DOHH2 (cell line): ENCODE data around the gene PRPF8.
"Not testable (repeated sequence)": the region's sequence is repeated elsewhere in the genome, so short reads cannot be mapped to it uniquely, and the experiment has no call there.

Source experiments
- H3F3A ChIP-seq: fragments of 200-600 bp; sonication (generic), shearing (Covaris generic); 2 replicates; pipeline ENCODE4 v1.6.0; 2016; ENCODE audit warnings: antibody characterized with exemption, mild to moderate bottlenecking; ENCODE audit not compliant: control insufficient read depth, insufficient read depth
- H3K27ac ChIP-seq: fragments of 200-600 bp; sonication (generic); 2 replicates; pipeline ENCODE4 v1.5.1; 2014; ENCODE audit warnings: low read depth, mild to moderate bottlenecking, low read length, moderate library complexity
- H3K27me3 ChIP-seq: fragments of 200-600 bp; sonication (generic); 2 replicates; pipeline ENCODE4 v1.6.1; 2014; ENCODE audit warnings: mild to moderate bottlenecking, low read length, mixed read lengths; ENCODE audit not compliant: control insufficient read depth
- H3K36me3 ChIP-seq: fragments of 200-600 bp; sonication (generic); 2 replicates; pipeline ENCODE4 v1.6.1; 2014; ENCODE audit warnings: mild to moderate bottlenecking, low read length, moderate library complexity, mixed read lengths; ENCODE audit not compliant: control insufficient read depth
- H3K4me1 ChIP-seq: fragments of 200-600 bp; sonication (generic); 2 replicates; pipeline ENCODE4 v1.6.1; 2014; ENCODE audit warnings: mild to moderate bottlenecking, low read length, mixed read lengths; ENCODE audit not compliant: control insufficient read depth
- H3K4me2 ChIP-seq: fragments of 200-600 bp; sonication (generic); 2 replicates; pipeline ENCODE4 v1.6.0; 2014; ENCODE audit warnings: mild to moderate bottlenecking, low read length, moderate library complexity
- H3K4me3 ChIP-seq: fragments of 200-600 bp; sonication (generic); 2 replicates; pipeline ENCODE4 v1.5.1; 2014; ENCODE audit warnings: mild to moderate bottlenecking, low read length, mixed read lengths
- H3K79me2 ChIP-seq: fragments of 200-600 bp; sonication (generic); 2 replicates; pipeline ENCODE4 v1.6.1; 2014; ENCODE audit warnings: mild to moderate bottlenecking, low read length, mixed read lengths; ENCODE audit not compliant: control insufficient read depth
- H3K9me2 ChIP-seq: fragments of 200-600 bp; sonication (generic); replicated peaks from 2 replicates; pipeline ENCODE4 v1.6.1; 2014; ENCODE audit warnings: mild to moderate bottlenecking, low read length, mixed read lengths; ENCODE audit not compliant: control insufficient read depth
- H3K9me3 ChIP-seq: fragments of 200-600 bp; sonication (generic); 2 replicates; pipeline ENCODE4 v1.6.1; 2014; ENCODE audit warnings: antibody characterized with exemption, low read length, mixed read lengths; ENCODE audit not compliant: control insufficient read depth, insufficient read depth
- H4K20me1 ChIP-seq: fragments of 200-600 bp; sonication (generic); 2 replicates; pipeline ENCODE4 v1.6.0; 2014; ENCODE audit warnings: low read depth, mild to moderate bottlenecking, antibody characterized with exemption, low read length, moderate library complexity; ENCODE audit not compliant: control insufficient read depth, insufficient read depth
- EZH2phosphoT487 ChIP-seq: fragments of 200-600 bp; sonication (generic); IDR thresholded peaks from 2 replicates; pipeline ENCODE4 v1.6.1; 2017; ENCODE audit warnings: borderline replicate concordance, mild to moderate bottlenecking, antibody characterized with exemption, low read length, moderate library complexity, mixed read lengths
- TF ChIP-seq, protein P1 (sequence below): fragments of 200-600 bp; sonication (generic); IDR thresholded peaks from one replicate; pipeline ENCODE4 v1.5.1; 2014; ENCODE audit warnings: antibody characterized with exemption, mild to moderate bottlenecking, low read depth, low read length; ENCODE audit not compliant: poor library complexity, severe bottlenecking

The PRPF8 gene

GRCh38 chr17:1707107-1707506 is 22.4 kb upstream of the PRPF8 start:
- Histone ChIP-seq H4K20me1 (no peaks in the 10 kb centered on the region), H3K27ac (no peak overlapping the region), H3K9me3 (no peaks in the 10 kb centered on the region), H3K9me2 (no peaks in the 10 kb centered on the region), H3K79me2 (no peaks in the 10 kb centered on the region), H3K4me3 (no peak overlapping the region), H3K4me1 (peaks cover 7% of the 10 kb centered on the region; the same call in 1 of the 2 replicates), H3K36me3 (no peaks in the 10 kb centered on the region), H3F3A (no peaks in the 10 kb centered on the region), H3K4me2 (no peak overlapping the region), H3K27me3 (peaks cover 58% of the 10 kb centered on the region)
- TF ChIP-seq, protein P1, sequence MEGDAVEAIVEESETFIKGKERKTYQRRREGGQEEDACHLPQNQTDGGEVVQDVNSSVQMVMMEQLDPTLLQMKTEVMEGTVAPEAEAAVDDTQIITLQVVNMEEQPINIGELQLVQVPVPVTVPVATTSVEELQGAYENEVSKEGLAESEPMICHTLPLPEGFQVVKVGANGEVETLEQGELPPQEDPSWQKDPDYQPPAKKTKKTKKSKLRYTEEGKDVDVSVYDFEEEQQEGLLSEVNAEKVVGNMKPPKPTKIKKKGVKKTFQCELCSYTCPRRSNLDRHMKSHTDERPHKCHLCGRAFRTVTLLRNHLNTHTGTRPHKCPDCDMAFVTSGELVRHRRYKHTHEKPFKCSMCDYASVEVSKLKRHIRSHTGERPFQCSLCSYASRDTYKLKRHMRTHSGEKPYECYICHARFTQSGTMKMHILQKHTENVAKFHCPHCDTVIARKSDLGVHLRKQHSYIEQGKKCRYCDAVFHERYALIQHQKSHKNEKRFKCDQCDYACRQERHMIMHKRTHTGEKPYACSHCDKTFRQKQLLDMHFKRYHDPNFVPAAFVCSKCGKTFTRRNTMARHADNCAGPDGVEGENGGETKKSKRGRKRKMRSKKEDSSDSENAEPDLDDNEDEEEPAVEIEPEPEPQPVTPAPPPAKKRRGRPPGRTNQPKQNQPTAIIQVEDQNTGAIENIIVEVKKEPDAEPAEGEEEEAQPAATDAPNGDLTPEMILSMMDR, result no peak
- no peak for TF ChIP-seq EZH2phosphoT487

GRCh38 chr17:1705004-1705403 is 20.3 kb upstream of the PRPF8 start:
- H3K9me2 ChIP-seq, result no peaks in the 10 kb centered on the region
- H3K36me3 ChIP-seq, result no peaks in the 10 kb centered on the region
- H3K4me3 ChIP-seq, result no peak overlapping the region
- no peaks in the 10 kb centered on the region for H3F3A ChIP-seq
- H3K27ac ChIP-seq, result no peak overlapping the region
- no peaks in the 10 kb centered on the region for H3K9me3 ChIP-seq
- H3K4me1 ChIP-seq, result 0 out of 2 replicates have a peak, but pooled peaks cover 2% of the 10 kb centered on the region
- H3K4me2 ChIP-seq, result no peak overlapping the region
- peaks cover 40% of the 10 kb centered on the region for H3K27me3 ChIP-seq
- TF ChIP-seq, protein P1, result no peak
- TF ChIP-seq EZH2phosphoT487, result no peak
- H4K20me1 ChIP-seq, result no peaks in the 10 kb centered on the region
- H3K79me2 ChIP-seq, result no peaks in the 10 kb centered on the region

DNA sequence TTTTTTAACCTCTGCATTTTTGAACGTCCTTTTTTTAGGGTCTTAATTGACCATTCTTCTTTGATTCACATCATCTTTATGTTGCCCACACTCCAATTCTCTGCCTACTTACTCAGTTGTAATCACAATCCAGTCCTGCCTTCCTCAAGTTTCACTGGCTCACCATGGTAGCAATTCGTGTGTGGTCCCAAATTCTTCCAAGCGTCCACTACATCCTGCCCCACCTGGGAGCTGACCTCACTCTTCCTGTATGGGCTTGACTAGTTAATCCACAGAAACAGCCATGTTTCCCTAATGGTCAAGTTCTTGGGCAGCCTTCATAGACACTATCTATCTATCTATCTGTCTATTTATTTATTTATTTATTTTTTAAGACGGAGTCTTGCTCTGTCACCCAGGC is 18.4 kb upstream of the PRPF8 start:
- TF ChIP-seq, protein P1, result no peak
- no peaks in the 10 kb centered on the region for H3K79me2 ChIP-seq
- H4K20me1 ChIP-seq, result no peaks in the 10 kb centered on the region
- H3K27me3 ChIP-seq, result peaks cover 23% of the 10 kb centered on the region
- H3K27ac ChIP-seq, result no peak overlapping the region
- no peaks in the 10 kb centered on the region for H3K36me3 ChIP-seq
- no peaks in the 10 kb centered on the region for H3K9me2 ChIP-seq
- H3K9me3 ChIP-seq, result no peaks in the 10 kb centered on the region
- H3K4me3 ChIP-seq, result no peak overlapping the region
- no peaks in the 10 kb centered on the region for H3K4me1 ChIP-seq
- no peaks in the 10 kb centered on the region for H3F3A ChIP-seq
- H3K4me2 ChIP-seq, result no peak overlapping the region

DNA sequence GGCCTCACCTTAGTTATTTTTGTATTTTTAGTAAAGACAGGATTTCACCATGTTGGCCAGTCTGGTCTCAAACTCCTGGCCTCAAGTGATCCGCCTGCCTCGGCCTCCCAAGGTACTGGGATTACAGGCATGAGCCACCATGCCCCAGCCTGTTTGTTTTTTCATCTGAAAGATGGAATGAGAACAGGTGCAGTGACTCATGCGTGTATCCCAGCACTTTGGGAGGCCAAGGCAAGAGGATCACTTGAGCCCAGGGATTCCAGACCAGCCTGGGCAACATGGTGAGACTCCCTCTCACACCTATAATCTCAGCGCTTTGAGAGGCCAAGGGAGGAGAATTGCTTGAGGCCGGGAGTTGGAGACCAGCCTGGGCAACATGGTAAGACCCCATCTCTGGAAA is 15.2 kb upstream of the PRPF8 start:
- H3K27ac ChIP-seq, H3K4me1 ChIP-seq, H3K4me3 ChIP-seq, H4K20me1 ChIP-seq, H3K36me3 ChIP-seq, H3K27me3 ChIP-seq, H3K79me2 ChIP-seq, H3K4me2 ChIP-seq, H3K9me2 ChIP-seq, H3F3A ChIP-seq, H3K9me3 ChIP-seq: not testable (repeated sequence)
